Epithelial cell of proximal tubule (primary cell): ENCODE results near the gene KCTD5. TPM values are rescaled to one million over a fixed set of nuclear protein-coding genes. Genes with fewer than 3 reads are reported as not detected.
"Not testable (repeated sequence)": the region's sequence is repeated elsewhere in the genome, so short reads cannot be mapped to it uniquely, and the experiment has no call there.

ENCODE experiments used
- DNase-seq: peaks from one replicate; pipeline ENCODE4 v3.0.0-alpha.2; 2011; ENCODE audit warnings: low read depth
- H3K4me3 ChIP-seq: 2 replicates; pipeline ENCODE4 v1.5.1; 2011; ENCODE audit warnings: low read depth, mild to moderate bottlenecking, low read length
- total RNA-seq: library from RNA; depleted of rRNA; stranded (reverse); fragments of >200 nt; gene quantifications from 2 replicates; pipeline ENCODE4 v1.2.3, GENCODE V29; 2015
- TF ChIP-seq, protein P1 (sequence below): conservative IDR thresholded peaks from 2 replicates; pipeline ENCODE4 v1.5.1; 2012; ENCODE audit warnings: low read depth, mild to moderate bottlenecking, low read length

The KCTD5 gene
- total RNA-seq, 1 donor from 2014 or later = 45.1 TPM

DNA sequence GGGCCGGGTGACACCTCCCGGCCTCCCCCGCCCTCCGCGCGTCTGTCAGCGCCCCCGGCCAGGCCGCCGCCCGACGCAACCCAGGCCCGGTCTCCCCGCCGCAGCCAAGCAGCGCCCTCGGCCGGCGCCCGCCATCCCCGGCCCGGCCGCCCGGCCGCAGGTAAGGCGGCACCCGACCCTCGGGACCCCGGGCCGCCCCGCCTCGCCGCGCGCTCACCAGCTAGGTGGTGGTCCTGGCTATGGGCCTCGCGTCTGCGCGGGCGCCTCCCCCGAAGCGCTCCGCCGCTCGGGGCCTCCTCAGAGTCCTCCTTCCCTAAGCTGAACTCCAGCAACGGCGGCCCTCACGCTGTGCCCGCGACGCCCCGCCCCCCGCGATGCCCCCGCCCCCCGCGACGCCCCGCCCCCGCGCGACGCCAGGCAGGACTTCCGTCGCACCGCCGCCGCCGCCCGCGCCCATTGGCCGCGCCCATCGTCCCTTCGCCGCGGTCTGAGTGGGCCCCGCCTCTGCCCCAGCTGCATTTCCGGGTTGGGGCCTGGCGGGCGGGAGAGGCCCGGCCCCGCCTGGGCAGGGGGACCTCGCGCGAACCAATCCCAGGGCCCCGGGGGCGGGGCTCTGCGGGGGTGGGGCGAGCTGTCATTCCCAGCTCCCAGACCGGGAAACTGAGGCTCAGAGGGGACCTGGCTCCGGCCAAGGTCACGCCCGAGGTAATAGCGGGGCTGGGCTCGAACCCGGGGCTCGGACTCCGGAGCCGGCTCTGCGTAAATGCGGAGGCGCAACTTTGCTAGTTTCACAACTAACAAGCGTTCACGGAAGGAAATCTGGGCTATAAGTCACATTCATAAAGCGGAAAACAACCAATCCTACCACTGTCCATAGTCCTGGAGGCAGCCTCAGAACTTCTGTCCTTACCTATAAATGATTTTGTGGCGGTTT, 9.0 kb upstream of the KCTD5 start:
- H3K4me3 ChIP-seq = peak overlapping the region; percentile 65
- no peak for DNase-seq
- TF ChIP-seq, protein P1, sequence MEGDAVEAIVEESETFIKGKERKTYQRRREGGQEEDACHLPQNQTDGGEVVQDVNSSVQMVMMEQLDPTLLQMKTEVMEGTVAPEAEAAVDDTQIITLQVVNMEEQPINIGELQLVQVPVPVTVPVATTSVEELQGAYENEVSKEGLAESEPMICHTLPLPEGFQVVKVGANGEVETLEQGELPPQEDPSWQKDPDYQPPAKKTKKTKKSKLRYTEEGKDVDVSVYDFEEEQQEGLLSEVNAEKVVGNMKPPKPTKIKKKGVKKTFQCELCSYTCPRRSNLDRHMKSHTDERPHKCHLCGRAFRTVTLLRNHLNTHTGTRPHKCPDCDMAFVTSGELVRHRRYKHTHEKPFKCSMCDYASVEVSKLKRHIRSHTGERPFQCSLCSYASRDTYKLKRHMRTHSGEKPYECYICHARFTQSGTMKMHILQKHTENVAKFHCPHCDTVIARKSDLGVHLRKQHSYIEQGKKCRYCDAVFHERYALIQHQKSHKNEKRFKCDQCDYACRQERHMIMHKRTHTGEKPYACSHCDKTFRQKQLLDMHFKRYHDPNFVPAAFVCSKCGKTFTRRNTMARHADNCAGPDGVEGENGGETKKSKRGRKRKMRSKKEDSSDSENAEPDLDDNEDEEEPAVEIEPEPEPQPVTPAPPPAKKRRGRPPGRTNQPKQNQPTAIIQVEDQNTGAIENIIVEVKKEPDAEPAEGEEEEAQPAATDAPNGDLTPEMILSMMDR = no peak

DNA sequence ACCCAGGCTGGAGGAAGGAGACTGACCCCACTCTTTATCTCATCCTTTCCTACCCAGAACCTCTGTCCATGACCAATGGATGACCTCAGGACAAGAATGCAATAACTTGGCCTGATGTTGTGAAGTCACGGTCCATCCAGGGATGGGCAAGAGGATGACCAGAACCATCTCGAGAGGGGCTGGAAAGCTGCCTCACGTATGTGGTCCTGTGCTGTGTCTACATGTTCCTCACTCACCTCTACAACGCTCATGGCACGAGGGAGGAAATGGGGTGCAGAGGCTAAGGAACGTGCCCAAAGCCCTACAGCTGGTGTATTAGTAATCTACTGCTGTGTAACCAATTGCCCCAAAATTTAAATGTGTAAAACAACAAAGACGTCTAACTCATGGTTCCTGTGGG, 7.3 kb upstream of the KCTD5 start:
- TF ChIP-seq, protein P1 = no peak
- no peak overlapping the region for H3K4me3 ChIP-seq
- no peak for DNase-seq

DNA sequence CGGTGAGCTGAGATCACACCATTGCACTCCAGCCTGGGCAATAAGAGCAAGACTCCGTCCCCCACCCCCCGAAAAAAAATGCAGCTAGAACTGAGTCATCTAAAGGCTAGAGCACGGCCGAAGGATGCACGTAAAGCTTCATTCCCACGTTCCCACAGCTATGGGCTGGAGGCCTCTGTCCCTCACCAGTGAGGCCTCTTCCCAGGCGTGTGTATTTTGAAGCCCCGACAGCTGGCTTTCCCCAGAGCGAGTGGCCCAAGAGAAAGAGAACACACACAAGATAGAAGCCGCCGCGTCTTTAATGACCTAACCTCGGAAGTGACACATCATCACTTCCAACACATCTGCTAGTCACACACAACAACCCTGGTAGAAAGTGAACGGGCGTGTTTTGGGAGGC, 6.6 kb upstream of the KCTD5 start:
- DNase-seq = no peak
- no peak overlapping the region for H3K4me3 ChIP-seq
- TF ChIP-seq, protein P1 = no peak

DNA sequence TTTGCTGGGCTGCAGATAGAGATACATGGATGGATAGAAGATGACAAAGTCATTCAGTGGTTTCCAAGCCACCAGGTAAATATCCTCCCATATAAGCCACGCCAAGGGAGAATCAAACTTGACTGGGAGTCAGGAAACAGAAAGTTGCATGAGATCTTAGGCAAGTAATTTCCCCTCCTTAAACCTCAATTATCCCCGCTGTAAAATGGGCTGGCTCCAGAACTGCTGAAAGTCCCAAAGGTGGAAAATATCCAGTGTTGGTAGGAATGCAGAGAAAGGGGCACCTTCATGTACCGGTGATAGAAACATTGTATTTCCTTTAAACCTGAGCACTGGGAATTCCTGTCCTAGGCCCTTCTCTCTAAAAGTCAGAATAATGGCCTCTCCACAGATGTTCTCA, 5.4 kb upstream of the KCTD5 start:
- DNase-seq, H3K4me3 ChIP-seq: not testable (repeated sequence)

DNA sequence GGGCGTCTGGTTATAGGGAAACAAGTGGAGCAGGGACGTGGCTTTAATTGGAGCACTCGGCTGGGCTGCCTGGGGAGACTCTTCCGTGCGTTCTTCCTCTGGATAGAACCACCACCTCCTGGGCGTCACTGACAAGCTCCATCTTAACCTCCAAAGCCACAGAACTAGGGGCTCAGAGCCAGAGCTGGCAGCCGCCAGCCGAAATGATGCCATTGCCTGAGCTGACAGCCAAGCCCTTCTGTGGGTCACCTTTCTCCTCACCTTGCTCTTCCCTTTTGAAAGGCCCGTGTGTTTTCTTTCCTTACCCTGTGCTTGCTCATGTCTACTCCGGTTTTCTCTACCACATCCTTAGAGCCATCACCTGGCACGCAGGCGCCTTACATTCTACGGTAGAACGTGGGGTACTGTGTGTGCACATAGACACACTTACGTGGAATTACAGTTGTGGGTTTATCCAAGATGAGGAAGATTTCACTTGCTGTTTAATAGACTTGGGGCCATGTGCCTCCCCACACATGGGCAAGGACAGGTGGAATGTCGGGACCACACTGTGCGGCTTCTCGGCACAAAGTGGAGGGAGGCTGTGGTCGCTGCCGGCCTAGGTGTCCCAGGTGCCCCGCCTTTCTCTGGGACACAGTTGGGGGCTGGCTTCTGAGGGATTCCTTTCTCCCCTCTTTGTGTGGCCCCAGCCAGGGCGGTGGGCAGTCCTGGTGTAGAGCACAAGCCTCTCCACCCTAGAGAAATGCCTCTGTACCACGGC, 3.9 kb upstream of the KCTD5 start:
- not testable (repeated sequence) for H3K4me3 ChIP-seq, DNase-seq

DNA sequence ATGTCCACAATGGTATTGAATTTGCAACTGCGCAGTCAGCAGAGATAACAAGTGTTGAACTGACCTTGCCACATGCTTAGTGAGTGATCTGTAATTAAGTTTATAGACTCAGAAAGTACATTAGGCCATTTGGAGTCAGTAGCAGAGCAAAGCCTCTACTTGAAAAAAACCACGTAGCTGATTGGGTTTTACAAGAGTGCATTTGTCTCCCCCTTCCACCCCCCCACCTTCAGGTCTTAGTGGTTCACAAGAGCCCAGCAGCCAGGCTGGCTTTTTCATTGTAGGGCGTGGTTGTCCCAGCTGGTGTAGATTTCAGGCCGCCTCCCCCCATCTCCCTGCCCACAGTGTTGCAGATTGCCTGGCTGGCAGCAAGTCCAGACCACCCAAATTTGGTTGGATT, 2.4 kb upstream of the KCTD5 start:
- not testable (repeated sequence) for DNase-seq

DNA sequence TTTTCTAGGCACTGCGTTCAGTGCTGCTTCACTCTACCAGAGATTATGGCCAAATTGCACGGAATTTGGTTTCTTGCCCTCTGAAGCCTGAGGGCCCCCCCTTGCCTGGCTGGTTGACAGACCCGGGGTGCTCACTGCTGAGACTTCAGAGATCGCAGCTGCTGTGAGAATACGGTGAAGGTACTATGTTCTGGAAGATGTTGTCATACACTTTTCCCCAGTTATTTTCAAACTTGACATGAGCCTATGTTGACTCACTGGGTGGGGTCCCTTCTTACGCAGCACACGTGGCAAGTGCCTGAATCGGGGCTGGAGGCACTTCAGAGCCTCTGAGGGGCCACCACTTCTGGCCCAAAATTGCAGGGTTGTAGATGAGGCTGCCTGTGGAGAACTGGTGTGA, 2.0 kb upstream of the KCTD5 start:
- DNase-seq, H3K4me3 ChIP-seq: not testable (repeated sequence)

More for the DNA sequence above, 2.4 kb upstream of the KCTD5 start:
- H3K4me3 ChIP-seq = not testable (repeated sequence)

DNA sequence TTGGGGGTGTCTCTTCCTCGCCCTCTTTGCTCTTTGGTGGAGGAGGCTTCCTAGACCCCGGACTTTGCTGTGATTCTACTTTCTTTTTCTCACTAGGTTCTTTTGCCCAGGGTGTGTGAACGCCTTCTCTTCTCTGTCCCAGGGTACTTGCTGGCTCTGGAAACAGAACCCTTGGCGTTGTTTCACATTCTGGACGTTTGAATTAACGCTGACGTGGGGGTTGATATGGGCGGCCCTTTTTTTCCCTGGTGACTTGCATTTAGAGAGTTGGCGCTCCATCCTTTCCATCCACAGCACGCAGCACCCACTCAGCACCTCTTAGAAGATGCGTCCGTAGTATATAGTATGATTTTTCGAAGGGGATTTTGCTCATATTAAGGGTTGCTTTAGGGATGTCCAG, 718 bp downstream of the KCTD5 start:
- peak overlapping the region; percentile 99 for H3K4me3 ChIP-seq
- not testable (repeated sequence) for DNase-seq

DNA sequence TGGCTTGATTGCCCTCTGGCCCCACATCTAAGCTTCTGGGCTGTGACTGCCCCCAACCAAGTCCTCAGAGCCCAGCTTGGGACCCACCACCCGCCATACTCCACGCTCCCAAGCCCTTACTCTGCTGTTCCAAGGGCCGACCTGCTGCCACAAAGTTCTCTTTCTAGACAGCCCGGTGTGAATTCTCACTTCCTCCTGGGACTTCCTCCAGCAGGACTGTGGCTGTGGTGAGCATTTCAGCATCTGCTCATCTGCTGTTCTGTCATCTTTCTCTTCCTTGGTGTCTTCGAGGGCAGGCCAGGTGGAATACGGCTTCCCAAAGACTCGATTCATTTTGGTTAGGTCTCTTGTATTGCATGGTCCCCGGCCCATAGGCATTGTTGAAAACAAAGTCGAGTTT, 3.8 kb downstream of the KCTD5 start:
- not testable (repeated sequence) for DNase-seq, H3K4me3 ChIP-seq

DNA sequence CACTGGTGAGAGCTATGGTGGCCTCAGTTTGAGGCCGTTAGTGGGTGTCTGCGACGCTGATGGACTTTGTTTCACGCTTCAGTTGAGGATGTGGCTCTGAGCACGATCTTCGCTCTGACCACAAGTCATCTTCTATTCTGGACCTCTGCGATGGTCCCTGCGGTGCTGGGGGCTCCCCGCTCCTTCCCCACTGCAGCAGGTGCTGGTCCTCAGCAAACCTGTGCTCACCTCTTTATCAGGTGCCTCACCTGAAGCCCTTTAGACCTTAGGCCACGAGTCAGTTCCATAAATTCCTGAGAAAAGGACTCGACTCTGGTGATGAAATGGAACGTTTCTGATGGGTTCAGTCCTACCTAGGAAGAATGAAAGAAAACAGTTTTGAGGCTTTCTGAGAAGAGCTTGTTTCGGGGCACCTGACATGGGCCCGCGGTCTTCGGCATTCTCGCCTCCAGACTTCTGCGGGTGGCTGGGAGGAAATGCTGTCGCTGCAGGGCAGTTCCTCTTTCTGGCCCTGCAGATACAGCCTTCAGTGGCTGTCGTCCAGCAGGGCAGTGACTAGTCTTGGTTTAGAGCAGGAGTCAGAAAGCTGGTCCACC, 4.7 kb downstream of the KCTD5 start:
- no peak for DNase-seq
- TF ChIP-seq, protein P1 = no peak
- no peak overlapping the region for H3K4me3 ChIP-seq
